ENCODE data around the gene ALOX15. TPM values are rescaled to one million over a fixed set of nuclear protein-coding genes. Genes with fewer than 3 reads are reported as not detected.

The ALOX15 gene
- total RNA-seq, 1 experiment from 2014 or later = 0.31 TPM

DNA sequence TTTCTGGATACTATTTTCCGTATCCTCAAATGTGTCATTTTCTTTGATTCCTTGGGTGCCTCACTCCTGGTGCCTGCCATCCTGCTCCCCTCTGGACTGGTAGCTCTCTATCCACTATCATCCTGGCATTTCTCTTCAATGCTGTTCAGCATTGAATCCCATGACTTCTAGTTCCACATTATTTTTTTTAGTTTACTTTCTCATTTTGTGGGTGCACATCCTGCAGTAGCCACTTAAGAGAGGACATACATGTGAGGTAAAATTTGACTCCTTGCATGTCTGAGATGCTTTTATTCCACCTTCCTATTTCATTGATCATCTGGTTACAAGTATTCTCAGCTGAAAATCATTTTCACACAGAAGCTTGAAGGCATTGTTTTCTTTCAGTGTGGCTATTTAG lies 19.1 kb downstream of the ALOX15 start:
- Histone ChIP-seq H3K4me2 (ENCODE audit: insufficient read depth, insufficient read length, low read length) (no peak overlapping the region), H3K23ac (ENCODE audit: insufficient read length, low read depth, low read length) (no peak overlapping the region), H3K4ac (ENCODE audit: low read depth, low read length) (no peak overlapping the region), H3K56ac (ENCODE audit: insufficient read length, low read depth, low read length) (no peak overlapping the region), H2BK12ac (ENCODE audit: insufficient read length, low read depth, low read length) (no peak overlapping the region), H2BK15ac (ENCODE audit: low read depth, low read length) (no peak overlapping the region), H2AFZ (ENCODE audit: low read length) (no peak overlapping the region), H4K5ac (ENCODE audit: insufficient read length, low read depth, low read length) (no peak overlapping the region), H3K9me3 (ENCODE audit: control insufficient read depth, low read depth, low read length) (no peaks in the 10 kb centered on the region), H2BK120ac (ENCODE audit: low read depth, low read length, poor library complexity, severe bottlenecking) (no peak overlapping the region), H3K14ac (ENCODE audit: insufficient read depth, low read length) (no peak overlapping the region), H3K9ac (ENCODE audit: extremely low read depth, insufficient read length, low read length) (no peak overlapping the region), H3K27me3 (ENCODE audit: insufficient read depth, low read length) (no peaks in the 10 kb centered on the region), H3T11ph (ENCODE audit: low read length) (no peak overlapping the region), H4K8ac (replicated peaks; ENCODE audit: insufficient read length, low read depth, low read length) (no peak overlapping the region), H3K79me2 (ENCODE audit: insufficient read depth, low read length) (no peaks in the 10 kb centered on the region), H3K23me2 (ENCODE audit: insufficient read length, low read depth, low read length, poor library complexity, severe bottlenecking) (no peaks in the 10 kb centered on the region), H3K79me1 (ENCODE audit: insufficient read depth, low read depth, low read length, poor library complexity, severe bottlenecking) (no peaks in the 10 kb centered on the region), H2BK20ac (ENCODE audit: low read depth, low read length, poor library complexity, severe bottlenecking) (no peak overlapping the region), H4K91ac (ENCODE audit: insufficient read length, low read depth, low read length) (no peak overlapping the region), H4K20me1 (ENCODE audit: control insufficient read depth, insufficient read depth, insufficient read length) (no peaks in the 10 kb centered on the region), H3K27ac (ENCODE audit: insufficient read length, low read depth, low read length) (no peak overlapping the region), H2AK5ac (ENCODE audit: insufficient read length, low read length) (no peak overlapping the region), H3K18ac (ENCODE audit: insufficient read length, low read depth, low read length) (no peak overlapping the region), H3K4me1 (ENCODE audit: insufficient read depth, low read length) (no peaks in the 10 kb centered on the region), H2BK5ac (ENCODE audit: insufficient read length, low read length) (no peak overlapping the region)
- Mint-ChIP-seq H3K27ac (no peak overlapping the region), H3K4me1 (peaks cover 8 to 16% of the 10 kb centered on the region in 2 experiments), H3K4me3 (no peak overlapping the region), H3K27me3 (ENCODE audit: low read depth) (peaks cover 4% of the 10 kb centered on the region), H3K36me3 (ENCODE audit: insufficient read depth in 1 of 3, low read depth in 3 of 3) (no peaks in the 10 kb centered on the region), H3K9me3 (no peaks in the 10 kb centered on the region; a peak in 1 of 5 replicates)
- TF ChIP-seq, protein P1, sequence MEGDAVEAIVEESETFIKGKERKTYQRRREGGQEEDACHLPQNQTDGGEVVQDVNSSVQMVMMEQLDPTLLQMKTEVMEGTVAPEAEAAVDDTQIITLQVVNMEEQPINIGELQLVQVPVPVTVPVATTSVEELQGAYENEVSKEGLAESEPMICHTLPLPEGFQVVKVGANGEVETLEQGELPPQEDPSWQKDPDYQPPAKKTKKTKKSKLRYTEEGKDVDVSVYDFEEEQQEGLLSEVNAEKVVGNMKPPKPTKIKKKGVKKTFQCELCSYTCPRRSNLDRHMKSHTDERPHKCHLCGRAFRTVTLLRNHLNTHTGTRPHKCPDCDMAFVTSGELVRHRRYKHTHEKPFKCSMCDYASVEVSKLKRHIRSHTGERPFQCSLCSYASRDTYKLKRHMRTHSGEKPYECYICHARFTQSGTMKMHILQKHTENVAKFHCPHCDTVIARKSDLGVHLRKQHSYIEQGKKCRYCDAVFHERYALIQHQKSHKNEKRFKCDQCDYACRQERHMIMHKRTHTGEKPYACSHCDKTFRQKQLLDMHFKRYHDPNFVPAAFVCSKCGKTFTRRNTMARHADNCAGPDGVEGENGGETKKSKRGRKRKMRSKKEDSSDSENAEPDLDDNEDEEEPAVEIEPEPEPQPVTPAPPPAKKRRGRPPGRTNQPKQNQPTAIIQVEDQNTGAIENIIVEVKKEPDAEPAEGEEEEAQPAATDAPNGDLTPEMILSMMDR (conservative IDR thresholded peaks at IDR 0.05) = no peak
- DNase-seq = no peak
- no CpG with 5 or more reads among the region's 1 CpG for WGBS (ENCODE audit: extremely low coverage, insufficient read length, low lambda C conversion rate)
